ENCODE measurements around the gene MEIS2. TPM values are rescaled to one million over a fixed set of nuclear protein-coding genes. Genes with fewer than 3 reads are reported as not detected.

Gene MEIS2
- total RNA-seq, 2 donors from 2014 or later, result 24.3 to 29.8 TPM

- H3K4me1 ChIP-seq, result peaks cover 0 to 32% of the 10 kb centered on the region in 2 donors
- DNase-seq (ENCODE audit: low spot score), result no peak
- H3K27ac ChIP-seq, result peak overlapping the region; percentile 92 to 95
Measured at GRCh38 chr15:37095770-37096557, 4.4 kb downstream of the MEIS2 start.

GRCh38 chr15:37094915-37095711 is 5.2 kb downstream of the MEIS2 start:
- Histone ChIP-seq H3K27ac (peak overlapping the region; percentile 92 to 95), H3K4me1 (peaks cover 0 to 35% of the 10 kb centered on the region in 2 donors)

More at GRCh38 chr15:37095770-37096557, 4.4 kb downstream of the MEIS2 start:
- no peaks in the 10 kb centered on the region for H3K27me3 ChIP-seq
- H3K4me3 ChIP-seq, result peak overlapping the region; percentile 58 to 73
- H3K9me3 ChIP-seq, result no peaks in the 10 kb centered on the region
- no peaks in the 10 kb centered on the region for H3K36me3 ChIP-seq
- no peak for TF ChIP-seq CTCF (IDR thresholded peaks at IDR 0.05)

GRCh38 chr15:37094333-37094914 is 5.9 kb downstream of the MEIS2 start:
- TF ChIP-seq CTCF (IDR thresholded peaks at IDR 0.05), result no peak
- peak overlapping the region; percentile 92 to 95 for H3K27ac ChIP-seq
- H3K4me1 ChIP-seq, result peaks cover 0 to 35% of the 10 kb centered on the region in 2 donors
- no peaks in the 10 kb centered on the region for H3K27me3 ChIP-seq
- DNase-seq (ENCODE audit: low spot score), result no peak
- no peaks in the 10 kb centered on the region for H3K9me3 ChIP-seq
- no peaks in the 10 kb centered on the region for H3K36me3 ChIP-seq
- H3K4me3 ChIP-seq, result peak overlapping the region in 1 of 2 donors; percentile 21

More at GRCh38 chr15:37094915-37095711, 5.2 kb downstream of the MEIS2 start:
- no peak for DNase-seq (ENCODE audit: low spot score)
- Histone ChIP-seq H3K27me3 (no peaks in the 10 kb centered on the region), H3K36me3 (no peaks in the 10 kb centered on the region), H3K9me3 (no peaks in the 10 kb centered on the region), H3K4me3 (peak overlapping the region; percentile 58 to 73)
- no peak for TF ChIP-seq CTCF (IDR thresholded peaks at IDR 0.05)

GRCh38 chr15:37093480-37094332 is 6.6 kb downstream of the MEIS2 start:
- DNase-seq (ENCODE audit: low spot score), result no peak
- H3K9me3 ChIP-seq, result no peaks in the 10 kb centered on the region
- peak overlapping the region in 1 of 2 donors; percentile 21 for H3K4me3 ChIP-seq
- H3K4me1 ChIP-seq, result peaks cover 0 to 35% of the 10 kb centered on the region in 2 donors
- no peaks in the 10 kb centered on the region for H3K36me3 ChIP-seq
- no peaks in the 10 kb centered on the region for H3K27me3 ChIP-seq
- no peak for TF ChIP-seq CTCF (IDR thresholded peaks at IDR 0.05)
- peak overlapping the region; percentile 92 to 95 for H3K27ac ChIP-seq

- Histone ChIP-seq H3K4me3 (no peak overlapping the region), H3K4me1 (peaks cover 0 to 52% of the 10 kb centered on the region in 2 donors), H3K27me3 (no peaks in the 10 kb centered on the region), H3K27ac (peak overlapping the region; percentile 23 to 37), H3K36me3 (no peaks in the 10 kb centered on the region), H3K9me3 (no peaks in the 10 kb centered on the region)
- no peak for DNase-seq (ENCODE audit: low spot score)
- no peak for TF ChIP-seq CTCF (IDR thresholded peaks at IDR 0.05)
Measured at GRCh38 chr15:37090543-37091175, 9.7 kb downstream of the MEIS2 start.
